H1 (cell line): ENCODE data around the gene COA1. TPM values are rescaled to one million over a fixed set of nuclear protein-coding genes. Genes with fewer than 3 reads are reported as not detected.
A peak's percentile ranks its signal among the peaks of the same experiment; 100 is the strongest.

ENCODE experiments used
- CTCF ChIA-PET: fragments of 300-600 bp; sonication (Branson Sonifier 250); formaldehyde crosslinking; loops from one replicate; lab custom pipeline; 2021; ENCODE audit not compliant: partially characterized antibody; lab: Charles Lee
- POLR2A ChIA-PET: fragments of 300-600 bp; sonication (Branson Sonifier 250); formaldehyde crosslinking; loops from one replicate; lab custom pipeline; 2021; ENCODE audit warnings: inconsistent platforms; ENCODE audit not compliant: partially characterized antibody; lab: Charles Lee
- DNase-seq, 2 experiments: peaks; one replicate each; pipeline versions ENCODE4 v3.0.0 to v3.0.0-alpha.2; 2010 to 2022; ENCODE audit warnings: low spot score in 2 of 2, low read depth in 1 of 2, mixed read lengths in 1 of 2
- FAIRE-seq: peaks from 2 replicates; lab custom pipeline; 2011; peaks lifted over from hg19 to GRCh38; lab: Jason Lieb, UNC
- H2AFZ ChIP-seq: 2 replicates; pipeline ENCODE4 v1.8.1; 2012; ENCODE audit warnings: low read length, inconsistent platforms
- H2AK5ac ChIP-seq: 2 replicates; pipeline ENCODE4 v1.6.1; 2013; ENCODE audit warnings: low read depth, low read length
- H2BK120ac ChIP-seq: replicated peaks from 2 replicates; pipeline ENCODE3; 2013; ENCODE audit warnings: low read depth, low read length, inconsistent platforms
- H2BK12ac ChIP-seq: 2 replicates; pipeline ENCODE4 v1.6.1; 2013; ENCODE audit warnings: low read depth, low read length
- H2BK15ac ChIP-seq: 2 replicates; pipeline ENCODE4 v1.6.1; 2013; ENCODE audit warnings: low read length
- H2BK20ac ChIP-seq: 2 replicates; pipeline ENCODE4 v1.6.1; 2013; ENCODE audit warnings: low read length
- H2BK5ac ChIP-seq: 2 replicates; pipeline ENCODE4 v1.6.1; 2013; ENCODE audit warnings: low read depth, low read length
- H3K14ac ChIP-seq: 2 replicates; pipeline ENCODE4 v1.6.1; 2013; ENCODE audit warnings: inconsistent platforms; ENCODE audit not compliant: insufficient read length
- H3K18ac ChIP-seq: 2 replicates; pipeline ENCODE4 v1.6.1; 2013; ENCODE audit warnings: low read length; ENCODE audit errors: extremely low read depth
- H3K23ac ChIP-seq: 2 replicates; pipeline ENCODE4 v1.6.1; 2013; ENCODE audit warnings: inconsistent platforms; ENCODE audit not compliant: insufficient read length
- H3K23me2 ChIP-seq: 2 replicates; pipeline ENCODE4 v1.6.1; 2013; ENCODE audit warnings: low read depth, low read length
- H3K27ac ChIP-seq: 2 replicates; pipeline ENCODE4 v1.6.1; 2011; ENCODE audit warnings: low read depth, low read length, inconsistent platforms
- H3K27me3 ChIP-seq, 4 experiments: replicated peaks in 1 of 4; 1 replicate in 1 of 4; 2 replicates in 3 of 4; pipeline versions ENCODE4 v1.6.1 to v1.8.1; 2011 to 2013; ENCODE audit warnings: low read length in 3 of 4, mild to moderate bottlenecking in 3 of 4, inconsistent platforms in 2 of 4, mixed read lengths in 2 of 4, moderate library complexity in 1 of 4; ENCODE audit not compliant: control insufficient read depth in 3 of 4, insufficient read depth in 3 of 4; ENCODE audit errors: extremely low read depth in 1 of 4
- H3K36me3 ChIP-seq, 4 experiments: 2 replicates each; pipeline versions ENCODE4 v1.6.1 to v1.8.1; 2011 to 2013; ENCODE audit warnings: mild to moderate bottlenecking in 4 of 4, low read length in 3 of 4, moderate library complexity in 2 of 4, control low read depth in 1 of 4, inconsistent platforms in 1 of 4; ENCODE audit not compliant: insufficient read depth in 4 of 4, control insufficient read depth in 2 of 4
- H3K4ac ChIP-seq: replicated peaks from 2 replicates; pipeline ENCODE3; 2013; ENCODE audit warnings: low read length, low read depth, mixed read lengths, inconsistent platforms; ENCODE audit not compliant: insufficient read length
- H3K4me1 ChIP-seq, 4 experiments: replicated peaks in 1 of 4; 1 replicate in 1 of 4; 2 replicates in 3 of 4; pipeline versions ENCODE4 v1.6.1 to v1.8.1; 2011 to 2013; ENCODE audit warnings: low read length in 3 of 4, inconsistent platforms in 2 of 4, mixed read lengths in 1 of 4; ENCODE audit not compliant: insufficient read depth in 4 of 4, control insufficient read depth in 3 of 4
- H3K4me2 ChIP-seq, 2 experiments: 2 replicates each; pipeline versions ENCODE4 v1.6.1 to v1.8.1; 2011 to 2013; ENCODE audit warnings: low read depth in 2 of 2, low read length in 2 of 2, control low read depth in 1 of 2, inconsistent platforms in 1 of 2, mild to moderate bottlenecking in 1 of 2; ENCODE audit not compliant: insufficient read depth in 1 of 2
- H3K4me3 ChIP-seq, 4 experiments: fragments of 200-600, 300-600 bp in 1 of 4; sonication (generic), shearing (Covaris generic), sonication (Bioruptor Twin) in 1 of 4; 2 replicates each; pipeline versions ENCODE4 v1.5.1 to v1.8.1; 2011 to 2016; ENCODE audit warnings: low read length in 4 of 4, low read depth in 3 of 4, control low read depth in 2 of 4, inconsistent platforms in 2 of 4, mild to moderate bottlenecking in 2 of 4, mixed read lengths in 1 of 4, moderate library complexity in 1 of 4; ENCODE audit not compliant: insufficient read depth in 2 of 4; ENCODE audit errors: extremely low read depth in 1 of 4
- H3K56ac ChIP-seq: replicated peaks from 2 replicates; pipeline ENCODE3; 2013; ENCODE audit warnings: low read depth, mild to moderate bottlenecking, mixed read lengths, low read length, inconsistent platforms; ENCODE audit not compliant: insufficient read length
- H3K79me1 ChIP-seq: 2 replicates; pipeline ENCODE4 v1.6.1; 2013; ENCODE audit warnings: low read depth, low read length, control low read depth
- H3K79me2 ChIP-seq, 2 experiments: 2 replicates each; pipeline versions ENCODE4 v1.6.1 to v1.8.1; 2012 to 2013; ENCODE audit warnings: low read length in 2 of 2, mild to moderate bottlenecking in 2 of 2, inconsistent platforms in 1 of 2; ENCODE audit not compliant: insufficient read depth in 2 of 2, control insufficient read depth in 1 of 2
- H3K9ac ChIP-seq, 4 experiments: replicated peaks in 1 of 4; 1 replicate in 1 of 4; 2 replicates in 3 of 4; pipeline versions ENCODE4 v1.6.1 to v1.8.1; 2011 to 2013; ENCODE audit warnings: low read depth in 3 of 4, low read length in 3 of 4, control low read depth in 2 of 4, mild to moderate bottlenecking in 2 of 4, moderate library complexity in 2 of 4, inconsistent platforms in 1 of 4; ENCODE audit errors: extremely low read depth in 1 of 4
- H3K9me3 ChIP-seq, 2 experiments: 2 replicates each; pipeline versions ENCODE4 v1.6.1 to v1.8.1; 2012 to 2013; ENCODE audit warnings: mild to moderate bottlenecking in 2 of 2, moderate library complexity in 2 of 2, control low read depth in 1 of 2, inconsistent platforms in 1 of 2, low read depth in 1 of 2, low read length in 1 of 2, mixed read lengths in 1 of 2; ENCODE audit not compliant: insufficient read depth in 2 of 2
- H4K20me1 ChIP-seq, 2 experiments: replicated peaks in 1 of 2; 2 replicates each; pipeline versions ENCODE3 to v1.8.1; 2011 to 2013; ENCODE audit warnings: inconsistent platforms in 2 of 2, low read length in 2 of 2, mild to moderate bottlenecking in 1 of 2; ENCODE audit not compliant: insufficient read depth in 2 of 2, control insufficient read depth in 1 of 2
- H4K5ac ChIP-seq: 2 replicates; pipeline ENCODE4 v1.6.1; 2013; ENCODE audit warnings: low read length, low read depth, mixed read lengths, inconsistent platforms; ENCODE audit not compliant: insufficient read length
- H4K8ac ChIP-seq: 2 replicates; pipeline ENCODE4 v1.8.0; 2013; ENCODE audit warnings: mild to moderate bottlenecking, moderate library complexity, low read length, inconsistent platforms; ENCODE audit not compliant: insufficient read depth; ENCODE audit errors: extremely low read depth
- H4K91ac ChIP-seq: replicated peaks from 2 replicates; pipeline ENCODE3; 2013; ENCODE audit warnings: low read length, mixed read lengths, inconsistent platforms; ENCODE audit not compliant: insufficient read length
- BACH1 ChIP-seq: IDR thresholded peaks from 2 replicates; pipeline ENCODE4 v1.6.1; 2012; ENCODE audit warnings: low read length, improper control_type of control experiment
- BRCA1 ChIP-seq: IDR thresholded peaks from 2 replicates; pipeline ENCODE4 v1.6.1; 2012; ENCODE audit warnings: low read depth, low read length, improper control_type of control experiment
- EGR1 ChIP-seq: IDR thresholded peaks from 2 replicates; pipeline ENCODE4 v1.6.1; 2011; ENCODE audit warnings: low read depth, low read length, borderline replicate concordance
- GABPA ChIP-seq: IDR thresholded peaks from 2 replicates; pipeline ENCODE4 v1.6.1; 2011; ENCODE audit warnings: mild to moderate bottlenecking, low read length, moderate library complexity, borderline replicate concordance; ENCODE audit not compliant: insufficient read depth
- GTF2F1 ChIP-seq: IDR thresholded peaks from 2 replicates; pipeline ENCODE4 v1.6.1; 2012; ENCODE audit warnings: low read depth, low read length, improper control_type of control experiment, borderline replicate concordance
- JUN ChIP-seq: IDR thresholded peaks from 2 replicates; pipeline ENCODE4 v1.6.1; 2011; ENCODE audit warnings: low read depth, mild to moderate bottlenecking, improper control_type of control experiment, low read length
- JUND ChIP-seq: IDR thresholded peaks from 2 replicates; pipeline ENCODE4 v1.6.1; 2011; ENCODE audit warnings: mild to moderate bottlenecking, improper control_type of control experiment, low read length
- KDM1A ChIP-seq: fragments of 200-600, 300-600 bp; sonication (generic); IDR thresholded peaks from 2 replicates; pipeline ENCODE4 v1.7.1; 2016; ENCODE audit warnings: mild to moderate bottlenecking, low read length, borderline replicate concordance
- KDM4A ChIP-seq: IDR thresholded peaks from one replicate; pipeline ENCODE4 v1.7.1; 2012; ENCODE audit warnings: low read depth, mild to moderate bottlenecking, moderate library complexity, low read length, inconsistent platforms; ENCODE audit not compliant: severe bottlenecking
- MAFK ChIP-seq: IDR thresholded peaks from 2 replicates; pipeline ENCODE4 v1.6.1; 2012; ENCODE audit warnings: low read depth, mild to moderate bottlenecking, improper control_type of control experiment, low read length
- TAF1 ChIP-seq: IDR thresholded peaks from 2 replicates; pipeline ENCODE4 v1.6.1; 2011; ENCODE audit warnings: mild to moderate bottlenecking, low read depth, low read length
- WGBS, 2 experiments: shearing (Covaris generic) in 1 of 2; methylation state at CpG; one replicate each; pipeline versions ENCODE4 v1.1.6 to v1.1.7; 2013 to 2015; ENCODE audit warnings: low lambda C conversion rate in 2 of 2, mixed read lengths in 2 of 2, inconsistent platforms in 1 of 2, low coverage in 1 of 2, missing lambda C conversion rate in 1 of 2; ENCODE audit not compliant: insufficient replicate concordance in 2 of 2, insufficient coverage in 1 of 2, insufficient read length in 1 of 2; ENCODE audit errors: extremely low coverage in 1 of 2, missing lambda C conversion rate in 1 of 2; 5-methylcytosine and 5-hydroxymethylcytosine counted together
- polyA plus RNA-seq, 7 experiments: library from polyadenylated mRNA; depleted of rRNA in 3 of 7; stranded (reverse) in 5 of 7; unstranded in 2 of 7; fragments of >200 nt in 5 of 7; fragments of 200-250 nt in 2 of 7; gene quantifications; 1 replicate in 5 of 7; 2 replicates in 1 of 7; 4 replicates in 1 of 7; pipeline versions ENCODE4 v1.2.1 to v1.2.3, GENCODE V29; 2011 to 2013; ENCODE audit warnings: missing spikeins in 2 of 7, mixed read lengths in 2 of 7
- total RNA-seq: library from RNA; stranded (reverse); fragmentation: NEBNext Ultra II Directional; extraction: Animal tissue kit (Norgen Biotek cat#: 25700); gene quantifications from 2 replicates; pipeline ENCODE4 v1.2.1, GENCODE V29; 2021
- TF ChIP-seq, protein P1 (sequence below), 3 experiments: IDR thresholded peaks; 1 replicate in 2 of 3; 2 replicates in 1 of 3; pipeline versions ENCODE4 v1.5.1 to v1.6.1; 2011; ENCODE audit warnings: low read length in 3 of 3, mild to moderate bottlenecking in 3 of 3, inconsistent platforms in 2 of 3, low read depth in 1 of 3, moderate library complexity in 1 of 3; ENCODE audit not compliant: insufficient read depth in 1 of 3; ENCODE audit errors: control extremely low read depth in 1 of 3

COA1 gene
- total and polyA plus RNA-seq, 2 of the 8 experiments (the other 6 are each of a cell fraction or from before 2014, with no cell fraction given): 98.6 to 143 TPM

DNA sequence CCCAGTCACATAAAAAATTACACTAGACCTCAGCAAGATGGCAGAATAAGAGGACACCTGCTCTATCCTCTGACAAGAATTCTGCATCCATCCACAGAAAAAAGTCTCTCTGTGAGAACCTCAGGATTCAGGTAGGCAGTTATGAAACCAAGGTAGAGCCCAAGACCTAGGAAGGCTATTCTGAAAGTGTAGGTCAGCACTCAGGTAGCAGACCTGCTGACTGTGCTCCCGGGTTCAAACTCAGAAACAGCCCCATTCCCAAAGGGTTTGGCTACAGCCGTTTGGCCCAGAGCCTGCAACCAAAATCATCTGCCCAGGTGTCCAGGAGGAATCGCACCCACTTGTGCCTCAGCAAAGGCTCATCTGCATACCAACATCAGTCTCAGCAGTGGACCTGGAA, 37.7 kb downstream of the COA1 start:
- no peak overlapping the region for H4K8ac ChIP-seq
- no peak for DNase-seq
- no peak overlapping the region for H3K56ac ChIP-seq
- H3K4ac ChIP-seq: no peak overlapping the region
- no peak for FAIRE-seq
- peaks cover 0 to 3% (median 0%) of the 10 kb centered on the region in 4 experiments; a peak in 2 of 7 replicates for H3K4me1 ChIP-seq
- no peaks in the 10 kb centered on the region for H3K23me2 ChIP-seq
- H3K79me2 ChIP-seq: peaks cover 25 to 98% of the 10 kb centered on the region in 2 experiments
- WGBS, 2 experiments: 79% methylated on average over 3 of the region's 3 CpGs; no CpG with 5 or more reads in 1 of the 2 experiments
- H2BK120ac ChIP-seq: no peak overlapping the region
- no peaks in the 10 kb centered on the region for H3K27me3 ChIP-seq
- no peak overlapping the region for H3K18ac ChIP-seq
- no peaks in the 10 kb centered on the region for H3K9me3 ChIP-seq
- CTCF ChIA-PET: interaction anchor here (1.0 kb wide), 1 partner anchor 8 kb away, joined by 3 read pairs; no protein-coding TSS in a partner anchor
- no peak overlapping the region for H4K91ac ChIP-seq
- H4K5ac ChIP-seq: no peak overlapping the region
- no peak overlapping the region for H2AFZ ChIP-seq
- H2BK12ac ChIP-seq: 0 out of 2 replicates have a peak overlapping the region, but pooled peaks have one; percentile 2
- H3K4me3 ChIP-seq: no peak overlapping the region
- H3K4me2 ChIP-seq: no peak overlapping the region
- H3K27ac ChIP-seq: no peak overlapping the region
- H3K23ac ChIP-seq: no peak overlapping the region
- H2BK20ac ChIP-seq: no peak overlapping the region
- no peaks in the 10 kb centered on the region for H3K36me3 ChIP-seq
- H2AK5ac ChIP-seq: no peak overlapping the region
- no peak overlapping the region for H2BK5ac ChIP-seq
- peaks cover 0 to 15% of the 10 kb centered on the region in 2 experiments for H4K20me1 ChIP-seq
- POLR2A ChIA-PET: interaction anchor here (1.0 kb wide), 1 partner anchor 13 kb away, joined by 3 read pairs; no protein-coding TSS in a partner anchor
- peaks cover 3% of the 10 kb centered on the region for H3K79me1 ChIP-seq
- no peak overlapping the region for H2BK15ac ChIP-seq
- no peak overlapping the region for H3K9ac ChIP-seq
- no peak overlapping the region for H3K14ac ChIP-seq
- TF ChIP-seq, protein P1, sequence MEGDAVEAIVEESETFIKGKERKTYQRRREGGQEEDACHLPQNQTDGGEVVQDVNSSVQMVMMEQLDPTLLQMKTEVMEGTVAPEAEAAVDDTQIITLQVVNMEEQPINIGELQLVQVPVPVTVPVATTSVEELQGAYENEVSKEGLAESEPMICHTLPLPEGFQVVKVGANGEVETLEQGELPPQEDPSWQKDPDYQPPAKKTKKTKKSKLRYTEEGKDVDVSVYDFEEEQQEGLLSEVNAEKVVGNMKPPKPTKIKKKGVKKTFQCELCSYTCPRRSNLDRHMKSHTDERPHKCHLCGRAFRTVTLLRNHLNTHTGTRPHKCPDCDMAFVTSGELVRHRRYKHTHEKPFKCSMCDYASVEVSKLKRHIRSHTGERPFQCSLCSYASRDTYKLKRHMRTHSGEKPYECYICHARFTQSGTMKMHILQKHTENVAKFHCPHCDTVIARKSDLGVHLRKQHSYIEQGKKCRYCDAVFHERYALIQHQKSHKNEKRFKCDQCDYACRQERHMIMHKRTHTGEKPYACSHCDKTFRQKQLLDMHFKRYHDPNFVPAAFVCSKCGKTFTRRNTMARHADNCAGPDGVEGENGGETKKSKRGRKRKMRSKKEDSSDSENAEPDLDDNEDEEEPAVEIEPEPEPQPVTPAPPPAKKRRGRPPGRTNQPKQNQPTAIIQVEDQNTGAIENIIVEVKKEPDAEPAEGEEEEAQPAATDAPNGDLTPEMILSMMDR (IDR thresholded peaks at IDR 0.05; ENCODE audit: control extremely low read depth in 1 of 3, insufficient read depth in 1 of 3, low read depth in 1 of 3, low read length in 3 of 3): no peak
- TF ChIP-seq JUN: no peak
- no peak for TF ChIP-seq EGR1
- no peak for TF ChIP-seq TAF1
- no peak for TF ChIP-seq BRCA1
- no peak for TF ChIP-seq BACH1
- TF ChIP-seq KDM4A: no peak
- TF ChIP-seq JUND: no peak
- TF ChIP-seq MAFK: no peak
- TF ChIP-seq GABPA: no peak
- TF ChIP-seq GTF2F1: no peak
- no peak for TF ChIP-seq KDM1A
